Esophagus muscularis mucosa (tissue), 4 donors: ENCODE measurements around the gene PGGT1B.
A peak's percentile ranks its signal among the peaks of the same experiment; 100 is the strongest.

Experiments
- CTCF ChIP-seq, 3 experiments: fragments of 200-600 bp in 2 of 3; fragments of 450-650 bp in 1 of 3; sonication (generic) in 2 of 3; IDR thresholded peaks; one replicate each; pipeline ENCODE4 v1.5.1; 2017 to 2019; ENCODE audit warnings: antibody characterized with exemption in 3 of 3, mild to moderate bottlenecking in 2 of 3, moderate library complexity in 1 of 3
- EP300 ChIP-seq: sonication (generic); formaldehyde crosslinking; IDR thresholded peaks from one replicate; pipeline ENCODE4 v1.6.1; 2017; ENCODE audit warnings: antibody characterized with exemption
- POLR2A ChIP-seq: fragments of 450-650 bp; IDR thresholded peaks from one replicate; pipeline ENCODE4 v1.6.1; 2017; ENCODE audit warnings: antibody characterized with exemption, moderate library complexity, mild to moderate bottlenecking, low read depth
- POLR2AphosphoS5 ChIP-seq, 2 donors: sonication (generic); formaldehyde crosslinking; IDR thresholded peaks; one replicate each; pipeline ENCODE4 v1.6.1; 2017; ENCODE audit warnings: antibody characterized with exemption in 2 of 2

GRCh38 chr5:115169487-115170133, 93.1 kb downstream of the PGGT1B start, which contains the start of gene TRIM36:
- TF ChIP-seq CTCF (IDR thresholded peaks at IDR 0.05) (peak in 1 of 3 experiments; percentile 20), POLR2A (no peak), EP300 (no peak), POLR2AphosphoS5 (IDR thresholded peaks at IDR 0.05) (peak; percentile 80 to 91)
